Fibroblast of skin of left biceps (primary cell): ENCODE measurements around the gene RAD23B.

ENCODE experiments used
- DNase-seq, 2 experiments: peaks; one replicate each; pipeline ENCODE4 v3.0.0-alpha.2; 2013; ENCODE audit warnings: low read depth in 2 of 2

Gene RAD23B

DNA sequence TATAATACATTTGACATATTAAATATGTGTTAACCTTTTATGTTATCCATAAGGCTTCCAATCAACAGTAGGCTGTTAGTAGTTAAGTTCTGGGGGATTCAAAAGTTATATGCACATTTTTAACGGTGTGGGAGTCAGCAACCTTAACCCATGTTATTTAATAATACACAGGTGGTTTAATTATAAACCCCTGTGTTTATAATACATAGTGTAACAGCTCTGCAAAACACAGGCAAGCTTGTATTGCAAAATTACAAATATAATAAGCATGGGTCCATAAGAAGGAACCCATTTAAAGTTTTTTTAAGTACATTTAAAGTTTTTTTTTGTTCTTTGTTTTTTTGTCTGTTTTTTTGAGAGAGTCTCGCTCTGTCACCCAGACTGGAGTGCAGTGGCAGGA is 14.5 kb upstream of the RAD23B start:
- no peak for DNase-seq

DNA sequence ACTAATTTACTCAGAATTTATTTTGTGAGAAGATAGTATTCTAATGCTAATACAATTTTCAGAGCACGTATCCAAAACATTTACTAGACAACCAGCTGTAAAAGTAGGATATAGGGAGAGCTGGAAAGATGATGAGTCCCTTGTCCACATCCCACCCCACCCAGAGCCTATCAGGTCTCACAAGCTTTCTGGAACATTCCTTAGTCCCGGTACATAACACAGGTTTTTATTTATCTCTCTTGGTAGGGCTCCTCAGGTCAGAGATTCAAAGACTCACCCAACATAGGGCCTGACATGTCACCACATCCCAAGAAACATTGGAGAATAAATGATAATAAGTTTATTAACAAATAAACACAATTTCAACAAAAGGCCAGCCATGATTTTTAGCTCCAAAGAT is 13.8 kb upstream of the RAD23B start:
- DNase-seq, result no peak

DNA sequence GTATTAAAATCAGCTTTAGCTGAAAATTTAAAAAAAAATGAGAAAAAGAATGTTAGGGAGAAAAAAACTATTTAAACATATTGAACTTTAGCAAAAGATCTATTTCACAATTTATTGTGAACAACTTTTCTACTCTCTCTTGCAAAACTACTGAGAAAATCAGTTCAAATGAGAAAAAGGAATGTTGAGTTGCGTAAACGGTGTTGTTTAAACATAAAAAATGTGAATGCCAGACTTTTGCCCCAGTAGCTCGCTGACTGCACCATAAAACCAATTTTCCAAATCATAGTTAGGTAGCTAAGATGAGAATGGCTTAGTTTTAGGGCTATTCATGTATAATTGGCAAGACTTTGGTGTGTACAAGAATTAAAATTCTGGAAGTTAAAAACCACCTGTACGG is 13.4 kb upstream of the RAD23B start:
- DNase-seq, result peak; percentile 39 to 47

DNA sequence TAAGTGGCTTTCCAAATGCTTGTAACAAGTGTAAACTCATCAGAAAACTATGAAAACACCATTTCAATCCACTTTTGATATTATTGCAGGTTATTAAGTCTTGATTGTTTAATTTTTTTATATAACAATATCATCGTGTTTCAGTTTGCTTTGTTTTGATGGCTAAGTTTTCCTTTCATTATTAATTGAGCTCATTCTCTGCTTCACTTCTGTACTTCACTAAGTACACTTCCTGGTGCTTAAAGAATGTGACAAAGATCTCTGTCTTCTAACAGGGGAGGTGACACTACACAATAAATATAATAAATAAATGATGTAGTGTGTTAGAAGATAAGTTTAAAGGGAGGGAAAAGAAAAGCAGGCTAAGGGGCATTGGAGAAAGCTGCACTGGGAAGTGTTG is 13.0 kb upstream of the RAD23B start:
- DNase-seq, result no peak

DNA sequence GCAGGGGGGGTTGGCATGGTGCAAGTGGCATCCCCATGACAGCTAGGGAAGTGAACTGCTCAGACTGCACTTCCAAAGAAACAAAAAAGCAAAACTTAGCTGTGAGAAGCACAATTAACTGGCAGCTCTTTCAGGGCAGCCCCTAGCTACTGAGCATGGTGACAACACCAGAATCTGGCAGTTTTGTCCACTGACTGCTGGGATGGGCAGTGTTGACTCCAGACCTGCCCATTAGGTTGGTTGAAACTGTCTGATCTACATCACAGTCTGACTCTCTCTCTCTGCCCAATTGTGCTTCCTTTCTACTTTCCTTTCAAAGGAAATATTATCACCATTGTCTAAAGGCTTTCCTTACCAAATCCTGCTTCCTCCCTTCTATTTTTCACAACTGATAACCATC is 12.5 kb upstream of the RAD23B start:
- DNase-seq, result no peak

DNA sequence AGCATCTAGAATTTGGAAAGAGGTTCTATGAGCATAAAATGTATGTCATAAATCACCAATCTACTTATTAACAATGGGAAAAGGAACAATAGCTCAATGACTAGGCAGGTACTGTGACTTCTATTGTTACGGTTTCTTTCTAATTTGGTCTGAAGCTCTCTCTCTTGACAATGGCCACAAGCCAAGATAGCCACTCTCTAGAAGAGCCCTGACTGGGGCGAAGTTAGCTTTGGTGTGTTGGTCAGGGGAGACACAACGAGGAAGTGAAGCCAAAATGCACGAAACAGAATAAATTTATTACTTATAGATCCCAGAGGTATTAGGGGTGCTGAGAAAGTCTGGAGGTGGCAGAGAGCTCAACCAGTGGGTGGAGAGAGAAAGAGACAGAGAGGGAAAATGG is 9.4 kb upstream of the RAD23B start:
- DNase-seq, result no peak

DNA sequence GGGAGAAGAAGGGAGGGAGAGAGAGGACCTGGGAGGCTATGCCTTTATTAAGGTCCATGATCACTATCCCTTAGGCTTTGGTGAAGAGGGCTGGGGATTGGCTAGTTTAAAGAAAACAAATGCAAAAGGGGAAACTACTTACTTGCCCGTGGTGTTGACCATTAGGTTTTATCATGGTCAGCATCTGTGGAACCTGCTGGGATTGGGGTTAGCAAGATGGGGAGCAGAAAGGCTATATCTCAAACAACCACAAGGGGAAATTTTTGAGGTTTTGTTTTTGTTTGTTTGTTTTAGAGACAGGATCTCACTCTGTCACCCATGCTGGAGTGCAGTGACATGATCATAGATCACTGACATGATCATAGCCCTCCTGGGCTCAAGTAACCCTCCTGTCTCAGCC is 9.0 kb upstream of the RAD23B start:
- DNase-seq, result no peak

DNA sequence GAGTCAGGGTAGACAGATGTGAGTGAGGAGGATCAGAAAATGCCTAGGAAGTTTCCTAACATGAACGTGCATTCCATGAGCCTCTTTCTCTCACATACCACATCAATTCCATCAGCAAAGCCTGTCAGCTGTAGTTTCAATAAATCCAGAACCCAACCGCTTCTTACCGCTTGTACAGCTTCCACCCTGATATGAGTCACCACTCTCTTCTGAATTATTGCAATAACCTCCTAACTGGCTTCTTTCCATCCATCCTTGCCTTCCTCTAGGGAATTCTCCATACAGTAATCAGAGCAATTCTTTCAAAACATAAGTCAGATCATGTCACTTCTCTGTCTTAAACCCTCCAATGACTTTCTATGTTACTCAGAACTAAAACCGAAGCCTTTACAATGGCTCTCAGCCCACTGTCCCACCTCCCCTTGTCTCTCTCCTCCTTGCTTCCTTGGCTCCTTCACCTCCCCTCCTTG is 8.1 kb upstream of the RAD23B start:
- peak; percentile 100 for DNase-seq

DNA sequence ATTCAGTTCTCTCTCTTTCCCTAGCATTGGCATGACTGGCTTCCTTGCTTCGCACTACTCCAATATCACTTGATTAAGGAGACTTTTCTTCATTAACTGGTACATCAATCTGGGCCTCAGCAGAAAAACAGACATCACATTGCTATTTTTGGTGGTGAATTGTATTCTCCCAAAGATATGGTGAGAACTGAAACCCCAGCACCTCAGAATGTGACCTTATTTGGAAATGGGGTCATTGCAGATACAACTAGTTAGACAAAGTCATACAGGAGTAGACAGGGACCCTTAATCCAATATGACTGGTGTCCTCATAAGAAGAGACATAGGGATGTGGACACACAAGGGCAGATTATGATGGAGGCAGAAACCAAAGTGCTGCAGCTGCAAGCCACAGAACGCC is 7.5 kb upstream of the RAD23B start:
- no peak for DNase-seq

DNA sequence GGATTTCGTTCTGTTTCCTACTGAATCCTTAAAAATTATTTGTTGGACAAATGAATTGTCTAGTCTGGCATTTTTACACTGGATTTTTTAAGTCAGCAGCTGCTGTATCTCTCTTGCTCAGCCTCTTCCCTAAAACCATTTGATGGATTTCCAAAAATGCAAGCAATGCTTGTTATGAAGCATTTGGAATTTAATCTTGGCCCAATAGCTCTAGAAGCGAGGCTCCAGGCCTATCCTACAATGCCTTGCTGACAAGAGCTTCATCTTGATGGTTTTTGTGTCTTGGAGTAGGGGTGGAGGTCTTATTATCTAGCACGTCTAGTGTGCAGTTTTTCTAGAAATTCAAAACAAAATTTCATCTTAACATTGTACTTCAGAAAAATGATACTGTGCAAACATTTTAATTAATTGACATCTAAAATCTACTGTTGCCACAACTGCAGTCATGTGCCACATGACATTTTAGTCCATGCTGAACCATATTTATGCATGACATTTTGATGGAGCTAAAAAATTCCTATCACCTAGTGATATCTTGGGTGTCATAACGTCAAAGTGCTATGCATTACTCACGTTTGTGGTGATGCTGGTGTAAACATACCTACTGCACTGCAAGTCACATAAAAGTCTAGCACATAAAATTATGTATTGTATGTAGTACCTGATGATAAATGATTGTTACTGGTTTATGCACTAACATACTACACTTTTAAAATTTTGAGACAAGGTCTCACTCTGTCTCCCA is 5.9 kb upstream of the RAD23B start:
- DNase-seq, result peak; percentile 75 to 78

DNA sequence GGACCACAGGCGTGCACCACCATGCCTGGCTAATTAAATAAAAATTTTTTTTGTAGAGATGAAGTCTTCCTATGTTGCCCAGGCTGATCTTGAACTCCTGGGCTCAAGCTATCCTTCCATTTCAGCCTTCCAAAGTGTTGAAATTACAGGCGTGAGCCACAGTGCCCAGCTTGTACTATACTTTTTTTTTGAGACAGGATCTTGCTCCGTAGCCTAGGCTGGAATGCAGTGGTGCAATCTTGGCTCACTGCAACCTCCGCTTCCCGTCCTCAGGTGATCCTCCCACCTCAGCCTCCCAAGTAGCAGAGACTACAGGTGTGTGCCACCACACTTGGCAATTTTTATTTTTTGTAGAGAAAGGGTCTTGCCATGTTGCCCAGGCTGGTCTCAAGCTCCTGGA is 5.3 kb upstream of the RAD23B start:
- no peak for DNase-seq

DNA sequence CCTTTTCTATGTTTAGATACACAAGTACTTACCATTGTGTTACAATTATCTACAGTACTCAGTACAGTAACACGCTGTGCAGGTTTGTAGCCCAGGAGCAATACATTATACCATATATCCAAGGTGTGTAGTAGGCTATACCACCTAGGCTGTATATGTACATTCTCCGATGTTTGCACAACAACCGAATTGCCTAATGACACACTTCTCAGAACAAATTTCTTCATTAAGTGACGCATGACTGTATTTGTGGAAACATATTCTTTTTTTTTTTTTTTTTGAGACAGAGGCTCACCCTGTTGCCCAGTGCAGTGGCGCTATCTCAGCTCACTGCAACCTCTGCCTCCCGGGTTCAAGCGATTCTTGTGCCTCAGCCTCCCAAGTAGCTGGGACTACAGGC is 4.0 kb upstream of the RAD23B start:
- no peak for DNase-seq

DNA sequence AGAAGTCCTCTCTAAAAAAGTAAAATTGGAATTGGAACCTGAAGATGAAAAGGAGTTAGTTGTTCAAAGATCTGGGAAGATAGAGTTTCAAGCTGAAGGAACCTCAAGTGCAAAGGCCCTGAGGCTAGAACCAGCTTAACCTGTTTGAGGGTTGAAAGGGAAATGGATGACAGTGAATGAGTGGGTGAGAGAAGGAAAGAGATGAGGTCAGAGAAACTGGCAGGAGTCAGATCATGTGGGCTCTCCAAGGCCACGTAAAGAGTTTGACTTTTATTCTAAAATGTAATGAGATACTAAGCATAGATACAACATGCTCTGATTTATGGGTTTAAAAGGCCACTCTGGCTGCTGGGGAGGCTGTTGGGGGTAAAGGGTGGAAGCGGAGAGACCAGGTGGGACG is 2.5 kb upstream of the RAD23B start:
- DNase-seq, result no peak

DNA sequence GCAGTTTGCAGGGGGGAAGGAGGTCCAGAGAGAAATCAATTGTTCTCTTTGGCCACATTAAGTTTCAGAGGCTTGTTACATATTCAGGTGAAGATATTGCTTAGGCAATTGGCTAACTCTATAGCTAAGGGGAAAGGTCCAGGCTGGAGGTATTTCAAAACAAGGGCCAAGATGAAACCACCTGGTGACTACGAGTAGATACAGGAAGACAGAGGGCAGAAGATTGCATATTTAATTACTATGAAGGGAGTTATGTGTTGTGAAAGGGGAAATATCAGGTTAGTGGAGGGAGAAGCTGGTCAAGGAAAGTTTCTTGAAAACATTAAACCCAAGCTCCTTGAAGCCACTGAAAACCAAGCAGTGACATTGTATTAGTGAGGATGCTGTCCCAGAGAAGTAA is 1.9 kb upstream of the RAD23B start:
- no peak for DNase-seq

DNA sequence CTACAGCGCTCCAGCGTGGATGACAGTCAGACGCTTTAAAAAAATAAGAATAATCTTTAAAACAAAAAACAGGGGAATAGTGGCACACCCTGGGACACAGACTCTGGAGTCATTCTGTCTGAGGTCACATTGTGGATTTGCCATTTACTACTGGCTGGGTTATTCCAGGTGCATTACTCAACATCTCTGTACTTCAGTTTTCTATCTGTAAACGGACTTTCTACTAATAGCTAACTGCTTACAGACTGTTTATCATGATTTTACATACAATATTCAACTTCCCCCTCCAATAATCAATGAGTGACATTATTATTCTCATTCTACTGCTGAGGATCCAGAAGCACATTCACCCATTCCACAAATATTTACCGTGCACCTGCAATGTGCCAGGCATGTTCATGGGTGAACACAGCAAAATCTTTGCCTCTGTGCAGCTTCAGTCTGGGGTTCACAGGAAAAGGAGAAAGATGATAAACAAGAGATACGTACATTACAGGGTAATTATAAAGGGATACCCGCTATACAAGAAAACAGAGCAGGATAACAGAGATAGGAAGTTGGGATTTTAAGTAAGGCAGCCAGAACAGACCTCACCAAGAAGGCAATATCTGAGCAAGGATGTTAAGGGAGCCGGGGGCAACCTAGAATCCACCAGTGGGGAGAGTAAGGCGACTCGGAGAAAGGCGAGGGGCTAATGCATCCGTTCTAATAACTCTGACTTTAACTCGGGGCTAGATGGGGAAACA is 984 bp upstream of the RAD23B start:
- DNase-seq, result no peak

DNA sequence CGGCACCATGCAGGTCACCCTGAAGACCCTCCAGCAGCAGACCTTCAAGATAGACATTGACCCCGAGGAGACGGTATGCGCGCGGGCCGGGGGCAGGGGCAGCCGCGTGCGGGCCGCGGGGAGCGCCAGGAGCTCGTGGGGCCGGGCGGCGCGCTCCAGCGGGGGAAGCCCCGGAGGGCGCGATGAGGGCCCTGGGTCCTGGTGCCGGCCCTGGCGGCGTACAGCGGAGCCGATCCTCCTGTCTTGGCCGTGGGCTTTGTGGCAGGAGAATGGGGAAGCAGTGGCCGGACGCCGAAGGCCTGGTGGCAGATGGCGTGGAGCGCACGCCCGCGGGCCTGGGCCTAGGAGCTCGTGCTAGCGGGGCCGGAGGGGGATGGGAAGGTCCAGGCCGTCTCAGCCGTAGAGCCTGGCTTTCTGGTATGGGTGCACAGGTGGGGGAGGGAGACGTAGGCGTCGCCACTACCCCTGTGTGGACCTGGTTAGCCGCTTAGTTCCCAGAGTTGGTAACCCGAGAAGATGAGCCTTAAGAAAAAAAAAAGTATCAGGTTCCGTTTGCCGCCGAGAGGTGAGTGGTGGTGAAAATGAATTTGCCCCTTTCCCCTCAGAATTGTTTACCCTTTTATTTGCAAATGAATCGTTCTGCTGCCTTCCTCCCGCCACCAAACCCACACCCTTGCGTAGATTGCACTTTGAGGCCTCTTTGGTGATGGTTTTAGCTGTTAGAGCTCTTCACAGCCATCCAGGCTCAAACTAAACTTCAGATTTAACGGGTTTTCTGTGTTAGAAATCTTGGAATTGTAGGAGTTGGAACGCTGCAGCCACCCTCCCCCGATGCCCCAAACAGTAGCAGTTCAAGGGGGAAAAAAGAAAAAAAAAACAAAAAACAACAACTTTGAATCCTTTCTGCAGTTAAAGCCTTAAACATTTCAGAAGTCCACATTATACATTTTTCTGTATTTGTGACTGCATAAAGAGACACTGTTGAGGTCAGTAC is 841 bp downstream of the RAD23B start:
- peak in 1 of 2 experiments; percentile 30 for DNase-seq

DNA sequence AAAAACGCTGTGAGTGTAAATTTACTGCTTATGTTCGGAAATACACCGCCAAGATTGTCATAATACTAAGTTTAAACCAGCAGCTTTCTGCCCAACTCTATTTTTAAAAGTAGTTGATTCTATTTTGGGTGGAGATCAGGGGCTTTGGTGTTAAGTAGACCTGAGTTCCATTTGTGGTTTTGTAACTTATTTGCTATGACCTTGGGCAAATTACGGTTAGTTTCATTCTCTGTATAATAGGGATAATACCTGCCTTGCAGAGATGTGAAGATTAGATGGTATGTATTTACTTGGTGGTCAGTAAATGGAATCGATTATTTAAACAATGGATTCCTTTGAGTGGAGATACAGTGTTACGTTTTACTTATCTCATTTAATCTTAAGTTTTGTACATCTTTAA is 1.6 kb downstream of the RAD23B start:
- no peak for DNase-seq

DNA sequence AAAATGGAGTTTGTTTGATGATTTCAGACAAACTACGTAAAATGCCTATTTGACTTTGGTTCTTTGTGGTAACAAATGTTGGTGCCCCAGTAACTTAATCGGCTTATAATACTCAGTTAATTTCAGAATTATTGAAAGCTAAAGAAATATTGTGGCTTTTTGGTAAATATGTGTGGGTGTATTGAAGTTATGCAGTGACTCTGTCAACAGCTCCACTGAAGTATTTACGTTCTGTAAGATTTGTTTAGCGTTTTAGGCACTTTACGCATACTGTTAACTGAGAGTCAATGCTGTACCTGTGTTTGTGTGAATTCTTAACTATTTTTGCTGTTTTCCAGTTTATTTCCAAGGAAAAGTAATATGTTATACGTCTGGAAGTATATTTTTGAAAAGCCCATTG is 2.2 kb downstream of the RAD23B start:
- no peak for DNase-seq

DNA sequence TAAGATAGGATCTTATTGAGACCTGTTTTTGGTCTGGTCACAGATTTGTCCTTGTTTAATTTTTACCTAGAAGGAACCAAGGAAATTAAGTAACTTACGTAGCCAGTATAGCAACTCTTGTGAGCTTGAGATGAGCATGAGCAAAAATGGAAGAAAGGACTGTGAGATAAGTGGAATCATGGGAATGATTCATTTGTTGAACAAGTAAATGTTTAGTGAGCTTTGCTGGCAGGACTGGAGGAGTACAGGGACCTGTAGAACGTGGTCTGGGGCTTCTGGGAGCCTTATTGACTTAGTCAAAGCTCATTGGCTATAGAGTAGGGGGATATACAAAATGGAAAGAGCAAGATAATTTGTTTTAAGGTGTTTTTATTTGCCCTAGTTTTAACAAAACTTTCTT is 3.0 kb downstream of the RAD23B start:
- no peak for DNase-seq

DNA sequence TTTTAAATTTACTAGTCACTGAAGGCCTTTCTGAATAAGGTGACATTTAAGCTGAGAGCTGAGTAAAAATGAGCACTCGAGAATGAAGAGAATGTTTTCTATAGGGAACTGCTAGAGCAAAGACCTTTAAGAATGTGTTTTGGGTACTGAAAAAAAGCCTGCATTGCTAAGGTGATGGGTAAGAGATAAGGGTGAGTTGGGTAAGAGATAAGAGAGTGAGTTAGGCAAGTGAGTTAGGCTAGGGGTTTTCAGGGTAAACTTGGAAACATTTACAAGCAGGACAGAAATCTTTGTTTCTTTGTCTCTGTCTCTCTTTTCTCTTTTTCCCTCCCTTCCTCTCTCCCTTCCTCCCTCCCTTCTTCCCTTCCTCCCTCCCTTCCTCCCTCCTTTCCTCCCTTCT is 5.6 kb downstream of the RAD23B start:
- no peak for DNase-seq

DNA sequence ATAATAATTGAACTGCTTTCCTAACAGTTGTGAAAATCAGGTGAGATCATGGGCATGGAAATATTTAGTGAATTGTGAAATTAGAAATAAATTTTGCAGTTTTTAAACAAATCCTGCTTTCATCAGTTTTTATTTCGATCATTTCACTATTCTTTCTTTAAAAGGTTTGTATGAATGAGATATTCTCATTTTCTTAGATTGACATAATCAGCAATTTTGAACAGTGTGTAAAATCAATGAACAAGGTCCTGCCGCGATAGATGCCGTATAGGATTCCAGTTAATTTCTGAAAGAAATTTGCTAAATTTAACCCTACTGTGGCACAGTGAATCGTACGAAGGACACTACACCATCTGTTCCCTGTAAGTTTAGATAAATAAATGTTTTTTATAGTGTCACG is 7.5 kb downstream of the RAD23B start:
- DNase-seq, result no peak

DNA sequence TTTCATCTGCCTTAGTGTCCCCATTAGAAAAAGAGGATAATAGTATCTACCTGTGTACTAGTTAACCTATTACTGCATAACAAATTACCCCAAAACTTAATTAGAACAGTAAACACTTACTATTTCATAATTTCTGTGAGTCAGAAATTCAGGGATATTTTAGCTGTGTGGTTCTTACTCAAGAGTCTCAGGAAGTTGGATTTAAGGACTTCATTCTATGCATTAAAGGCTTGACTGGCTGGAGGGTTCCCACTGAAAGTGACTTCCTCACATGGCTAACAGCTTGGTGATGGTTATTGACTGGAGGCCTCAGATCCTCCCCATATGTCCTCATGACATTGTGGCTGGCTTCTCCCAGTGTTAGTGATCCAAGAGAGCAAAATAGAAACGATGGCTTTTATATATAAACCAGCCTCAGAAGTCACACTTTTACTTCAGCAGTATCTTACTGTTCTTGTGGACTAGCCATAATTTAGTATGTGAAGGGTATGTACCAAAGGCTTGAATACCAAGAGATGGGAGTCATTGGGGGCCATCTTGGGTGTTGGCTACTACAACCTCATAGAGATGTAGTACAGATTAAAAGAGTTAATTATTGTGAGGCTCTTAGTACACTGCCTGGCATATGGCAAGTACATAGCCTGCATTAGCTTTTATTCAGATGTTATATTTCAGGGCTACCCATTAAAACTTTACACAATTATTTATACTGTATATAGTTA is 9.9 kb downstream of the RAD23B start:
- DNase-seq, result no peak
